IMR-90 (cell line): ENCODE results near the gene TNRC6A. TPM values are rescaled to one million over a fixed set of nuclear protein-coding genes. Genes with fewer than 3 reads are reported as not detected.

ENCODE experiments used
- ATAC-seq: fragments of 200-7000 bp; cut with Tn5 transposase; 2 replicates; pipeline ENCODE4 v1.9.1; 2020; ENCODE audit warnings: low read depth, mild to moderate bottlenecking, moderate library complexity
- BruUV-seq: library from RNA; stranded (reverse); fragments of 400-500 nt; replicated peaks from 2 replicates; lab custom pipeline; 2021; lab: Mats Ljungman, UMichigan
- CTCF ChIA-PET: fragments of 300-600 bp; formaldehyde crosslinking; extraction: SDS; loops from one replicate; lab custom pipeline; 2021; ENCODE audit warnings: antibody characterized with exemption; lab: Yijun Ruan, JAX
- POLR2A ChIA-PET: fragments of 300-600 bp; sonication (Branson Sonifier 250); formaldehyde crosslinking; loops from one replicate; lab custom pipeline; 2022; ENCODE audit warnings: antibody characterized with exemption; ENCODE audit not compliant: unreplicated experiment; lab: Charles Lee
- DNase-seq: peaks from one replicate; pipeline ENCODE4 v3.0.0; 2013
- H2AFZ ChIP-seq: replicated peaks from 2 replicates; pipeline ENCODE3; 2013; ENCODE audit warnings: low read length, mild to moderate bottlenecking; ENCODE audit not compliant: poor library complexity
- H2AK5ac ChIP-seq: 2 replicates; pipeline ENCODE4 v1.6.1; 2013; ENCODE audit warnings: low read depth, low read length, inconsistent platforms
- H2AK9ac ChIP-seq: replicated peaks from 2 replicates; pipeline ENCODE3; 2013; ENCODE audit warnings: mild to moderate bottlenecking, low read depth, low read length, moderate library complexity; ENCODE audit not compliant: poor library complexity
- H2BK120ac ChIP-seq: 2 replicates; pipeline ENCODE4 v1.6.1; 2013; ENCODE audit warnings: low read depth, low read length, inconsistent platforms
- H2BK15ac ChIP-seq: 3 replicates; pipeline ENCODE4 v1.6.1; 2013; ENCODE audit warnings: low read depth, low read length, inconsistent platforms
- H2BK20ac ChIP-seq: 2 replicates; pipeline ENCODE4 v1.6.1; 2013; ENCODE audit warnings: low read depth, mild to moderate bottlenecking, inconsistent platforms, low read length, moderate library complexity
- H2BK5ac ChIP-seq: 2 replicates; pipeline ENCODE4 v1.6.1; 2013; ENCODE audit warnings: mild to moderate bottlenecking, low read depth, low read length, inconsistent platforms; ENCODE audit not compliant: poor library complexity, severe bottlenecking
- H3K14ac ChIP-seq: replicated peaks from 2 replicates; pipeline ENCODE4 v1.6.1; 2013; ENCODE audit warnings: low read depth, low read length, inconsistent platforms
- H3K18ac ChIP-seq: 2 replicates; pipeline ENCODE4 v1.6.1; 2013; ENCODE audit warnings: low read depth, low read length, control low read depth
- H3K23ac ChIP-seq: 2 replicates; pipeline ENCODE4 v1.6.1; 2013; ENCODE audit warnings: low read depth, low read length, inconsistent platforms
- H3K27ac ChIP-seq: 2 replicates; pipeline ENCODE4 v1.5.1; 2013; ENCODE audit warnings: mild to moderate bottlenecking, control low read depth, low read length; ENCODE audit not compliant: insufficient read depth
- H3K27me3 ChIP-seq: 2 replicates; pipeline ENCODE4 v1.6.1; 2013; ENCODE audit warnings: low read length; ENCODE audit not compliant: control insufficient read depth, insufficient read depth
- H3K36me3 ChIP-seq: 2 replicates; pipeline ENCODE4 v1.6.1; 2013; ENCODE audit warnings: low read length, mixed read lengths; ENCODE audit not compliant: control insufficient read depth, insufficient read depth
- H3K4ac ChIP-seq: 2 replicates; pipeline ENCODE4 v1.6.1; 2013; ENCODE audit warnings: low read depth, low read length, inconsistent platforms
- H3K4me1 ChIP-seq: 2 replicates; pipeline ENCODE4 v1.6.1; 2013; ENCODE audit warnings: low read length, mixed read lengths; ENCODE audit not compliant: control insufficient read depth, insufficient read depth
- H3K4me2 ChIP-seq: 2 replicates; pipeline ENCODE4 v1.6.1; 2013; ENCODE audit warnings: low read depth, mild to moderate bottlenecking, control low read depth, low read length, moderate library complexity
- H3K4me3 ChIP-seq: 2 replicates; pipeline ENCODE4 v1.5.1; 2013; ENCODE audit warnings: low read depth, mild to moderate bottlenecking, control low read depth, low read length, moderate library complexity; ENCODE audit not compliant: insufficient read depth
- H3K56ac ChIP-seq: 2 replicates; pipeline ENCODE4 v1.6.1; 2013; ENCODE audit warnings: low read length, inconsistent platforms; ENCODE audit not compliant: insufficient read depth; ENCODE audit errors: extremely low read depth
- H3K79me1 ChIP-seq, 2 experiments: 2 replicates each; pipeline ENCODE4 v1.6.1; 2013; ENCODE audit warnings: low read length in 2 of 2, inconsistent platforms in 1 of 2, low read depth in 1 of 2
- H3K9ac ChIP-seq: 2 replicates; pipeline ENCODE4 v1.6.1; 2013; ENCODE audit warnings: low read depth, low read length, control low read depth
- H3K9me1 ChIP-seq: 2 replicates; pipeline ENCODE4 v1.6.1; 2013; ENCODE audit warnings: low read length, inconsistent platforms; ENCODE audit not compliant: insufficient read depth
- H3K9me3 ChIP-seq: 2 replicates; pipeline ENCODE4 v1.6.1; 2013; ENCODE audit warnings: low read length; ENCODE audit not compliant: control insufficient read depth, insufficient read depth
- H4K20me1 ChIP-seq: 2 replicates; pipeline ENCODE4 v1.6.1; 2013; ENCODE audit warnings: low read length, inconsistent platforms; ENCODE audit not compliant: insufficient read depth
- H4K5ac ChIP-seq: 2 replicates; pipeline ENCODE4 v1.6.1; 2013; ENCODE audit warnings: mild to moderate bottlenecking, low read depth, low read length, control low read depth
- H4K8ac ChIP-seq, 2 experiments: 2 replicates each; pipeline ENCODE4 v1.6.1; 2013; ENCODE audit warnings: low read depth in 2 of 2, low read length in 2 of 2, control low read depth in 1 of 2, inconsistent platforms in 1 of 2
- H4K91ac ChIP-seq: 2 replicates; pipeline ENCODE4 v1.6.1; 2013; ENCODE audit warnings: low read depth, low read length, inconsistent platforms; ENCODE audit not compliant: insufficient read depth
- BHLHE40 ChIP-seq: fragments of 150-350 bp; IDR thresholded peaks from 2 replicates; pipeline ENCODE4 v1.6.1; 2016; ENCODE audit warnings: mild to moderate bottlenecking, low read depth, low read length
- CEBPB ChIP-seq: IDR thresholded peaks from 2 replicates; pipeline ENCODE4 v1.6.1; 2012; ENCODE audit warnings: low read depth, low read length, improper control_type of control experiment
- CHD1 ChIP-seq: IDR thresholded peaks from 2 replicates; pipeline ENCODE4 v1.6.1; 2012; ENCODE audit warnings: low read depth, low read length, improper control_type of control experiment
- ELK1 ChIP-seq: fragments of 150-350 bp; IDR thresholded peaks from 2 replicates; pipeline ENCODE4 v1.6.1; 2016; ENCODE audit warnings: low read depth, mild to moderate bottlenecking, low read length, moderate library complexity, borderline replicate concordance
- FOS ChIP-seq: fragments of 150-350 bp; IDR thresholded peaks from 2 replicates; pipeline ENCODE4 v1.6.1; 2016; ENCODE audit warnings: low read depth, low read length
- MAFK ChIP-seq: IDR thresholded peaks from 2 replicates; pipeline ENCODE4 v1.6.1; 2012; ENCODE audit warnings: low read depth, low read length, improper control_type of control experiment
- MAZ ChIP-seq: IDR thresholded peaks from 2 replicates; pipeline ENCODE4 v1.6.1; 2012; ENCODE audit warnings: low read depth, mild to moderate bottlenecking, low read length, improper control_type of control experiment, moderate library complexity, borderline replicate concordance
- MXI1 ChIP-seq: IDR thresholded peaks from 2 replicates; pipeline ENCODE4 v1.6.1; 2012; ENCODE audit warnings: low read depth, mild to moderate bottlenecking, low read length, moderate library complexity, borderline replicate concordance
- NFE2L2 ChIP-seq: fragments of 150-350 bp; IDR thresholded peaks from 2 replicates; pipeline ENCODE4 v1.6.1; 2016; ENCODE audit warnings: low read depth, mild to moderate bottlenecking, low read length
- POLR2A ChIP-seq: IDR thresholded peaks from 2 replicates; pipeline ENCODE4 v1.6.1; 2012; ENCODE audit warnings: mild to moderate bottlenecking, low read depth, low read length
- RAD21 ChIP-seq: IDR thresholded peaks from 2 replicates; pipeline ENCODE4 v1.6.1; 2012; ENCODE audit warnings: low read length, improper control_type of control experiment
- RCOR1 ChIP-seq: IDR thresholded peaks from 2 replicates; pipeline ENCODE4 v1.6.1; 2012; ENCODE audit warnings: mild to moderate bottlenecking, low read length, improper control_type of control experiment; ENCODE audit not compliant: insufficient replicate concordance
- RFX5 ChIP-seq: IDR thresholded peaks from 2 replicates; pipeline ENCODE4 v1.8.0; 2012; ENCODE audit warnings: low read depth, mild to moderate bottlenecking, low read length, moderate library complexity
- SMC3 ChIP-seq: fragments of 150-350 bp; IDR thresholded peaks from 2 replicates; pipeline ENCODE4 v1.6.1; 2016; ENCODE audit warnings: low read depth, mild to moderate bottlenecking, antibody characterized with exemption, low read length, moderate library complexity
- WGBS, 2 experiments: methylation state at CpG; one replicate each; pipeline versions ENCODE4 v1.1.5 to v1.1.7; 2013; ENCODE audit warnings: missing lambda C conversion rate in 2 of 2; ENCODE audit not compliant: insufficient read length in 1 of 2; ENCODE audit errors: extremely low coverage in 2 of 2; 5-methylcytosine and 5-hydroxymethylcytosine counted together
- dilution Hi-C: fragments of 300-500 bp; cut with HindIII; formaldehyde crosslinking; loops from one replicate; pipeline ENCODE4 v1.14.3; 2018; ENCODE audit warnings: low sequenced_read_pairs; ENCODE audit not compliant: unreplicated experiment
- in situ Hi-C: fragments of 300-500 bp; cut with MboI; formaldehyde crosslinking; loops from 3 replicates; pipeline ENCODE4 v1.14.3; 2019; ENCODE audit warnings: low sequenced_read_pairs, inconsistent platforms, mixed read lengths
- intact Hi-C: fragments of 100-400 bp; cut with micrococcal nuclease; formaldehyde crosslinking; loops from 2 replicates; pipeline ENCODE4 v1.10.0; 2022
- polyA plus RNA-seq, 3 experiments: library from polyadenylated mRNA; depleted of rRNA; stranded (reverse); fragments of >200 nt; gene quantifications; 2 replicates each; pipeline ENCODE4 v1.2.3, GENCODE V29; 2012; ENCODE audit warnings: low replicate concordance in 1 of 3
- total RNA-seq: library from RNA; depleted of rRNA; stranded (reverse); fragments of >200 nt; gene quantifications from 2 replicates; pipeline ENCODE4 v1.2.3, GENCODE V29; 2012
- TF ChIP-seq, protein P1 (sequence below): fragments of 150-350 bp; IDR thresholded peaks from 2 replicates; pipeline ENCODE4 v1.6.1; 2017; ENCODE audit warnings: mild to moderate bottlenecking, antibody characterized with exemption, low read length, low read depth
- TF ChIP-seq, protein P2 (sequence below): conservative IDR thresholded peaks from 2 replicates; pipeline ENCODE4 v1.5.1; 2012; ENCODE audit warnings: mild to moderate bottlenecking, low read depth, low read length, improper control_type of control experiment

Gene TNRC6A
- total and polyA plus RNA-seq, 2 of the 4 experiments (the other 2 are of a cell fraction) = 32.4 to 42.3 TPM

GRCh38 chr16:24699151-24699723 lies 30.2 kb upstream of the TNRC6A start:
- intact Hi-C loops = no loop called here
- POLR2A ChIA-PET = interaction anchor here (0.6 kb wide), 1 partner anchor 35 kb away, joined by 3 read pairs; no protein-coding TSS in a partner anchor
- H3K9me3 ChIP-seq = no peaks in the 10 kb centered on the region; the same call in 1 of the 2 replicates
- H3K56ac ChIP-seq = no peak overlapping the region
- H2BK15ac ChIP-seq = peak overlapping the region; percentile 83; the same call in 1 of the 3 replicates
- H3K4me3 ChIP-seq = no peak overlapping the region
- DNase-seq (no peak), ATAC-seq (no peak)
- no peak overlapping the region for H2AK9ac ChIP-seq
- H2BK20ac ChIP-seq = peak overlapping the region; percentile 65; the same call in 1 of the 2 replicates
- in situ Hi-C loops = no loop called here
- peaks cover 6% of the 10 kb centered on the region for H3K9me1 ChIP-seq
- no peak overlapping the region for H3K18ac ChIP-seq
- H3K79me1 ChIP-seq = peaks cover 0 to 6% of the 10 kb centered on the region in 2 experiments; a peak in 2 of 4 replicates
- H4K91ac ChIP-seq = peak overlapping the region; percentile 14; the same call in 1 of the 2 replicates
- H2AK5ac ChIP-seq = peak overlapping the region; percentile 54; the same call in 1 of the 2 replicates
- H3K4me2 ChIP-seq = no peak overlapping the region
- no peaks in the 10 kb centered on the region for H3K27me3 ChIP-seq
- no peak overlapping the region for H3K14ac ChIP-seq
- peaks cover 10% of the 10 kb centered on the region for H3K4me1 ChIP-seq
- CTCF ChIA-PET = no interaction called here
- H4K20me1 ChIP-seq = no peaks in the 10 kb centered on the region
- no peak for TF ChIP-seq RFX5
- no peak for TF ChIP-seq POLR2A
- TF ChIP-seq MXI1 = no peak
- no peak for TF ChIP-seq CHD1
- TF ChIP-seq, protein P1, sequence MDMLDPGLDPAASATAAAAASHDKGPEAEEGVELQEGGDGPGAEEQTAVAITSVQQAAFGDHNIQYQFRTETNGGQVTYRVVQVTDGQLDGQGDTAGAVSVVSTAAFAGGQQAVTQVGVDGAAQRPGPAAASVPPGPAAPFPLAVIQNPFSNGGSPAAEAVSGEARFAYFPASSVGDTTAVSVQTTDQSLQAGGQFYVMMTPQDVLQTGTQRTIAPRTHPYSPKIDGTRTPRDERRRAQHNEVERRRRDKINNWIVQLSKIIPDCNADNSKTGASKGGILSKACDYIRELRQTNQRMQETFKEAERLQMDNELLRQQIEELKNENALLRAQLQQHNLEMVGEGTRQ = no peak
- TF ChIP-seq RCOR1 = no peak
- no peak for TF ChIP-seq RAD21
- no peak for TF ChIP-seq MAFK
- TF ChIP-seq ELK1 = no peak
- TF ChIP-seq CEBPB = no peak
- TF ChIP-seq, protein P2, sequence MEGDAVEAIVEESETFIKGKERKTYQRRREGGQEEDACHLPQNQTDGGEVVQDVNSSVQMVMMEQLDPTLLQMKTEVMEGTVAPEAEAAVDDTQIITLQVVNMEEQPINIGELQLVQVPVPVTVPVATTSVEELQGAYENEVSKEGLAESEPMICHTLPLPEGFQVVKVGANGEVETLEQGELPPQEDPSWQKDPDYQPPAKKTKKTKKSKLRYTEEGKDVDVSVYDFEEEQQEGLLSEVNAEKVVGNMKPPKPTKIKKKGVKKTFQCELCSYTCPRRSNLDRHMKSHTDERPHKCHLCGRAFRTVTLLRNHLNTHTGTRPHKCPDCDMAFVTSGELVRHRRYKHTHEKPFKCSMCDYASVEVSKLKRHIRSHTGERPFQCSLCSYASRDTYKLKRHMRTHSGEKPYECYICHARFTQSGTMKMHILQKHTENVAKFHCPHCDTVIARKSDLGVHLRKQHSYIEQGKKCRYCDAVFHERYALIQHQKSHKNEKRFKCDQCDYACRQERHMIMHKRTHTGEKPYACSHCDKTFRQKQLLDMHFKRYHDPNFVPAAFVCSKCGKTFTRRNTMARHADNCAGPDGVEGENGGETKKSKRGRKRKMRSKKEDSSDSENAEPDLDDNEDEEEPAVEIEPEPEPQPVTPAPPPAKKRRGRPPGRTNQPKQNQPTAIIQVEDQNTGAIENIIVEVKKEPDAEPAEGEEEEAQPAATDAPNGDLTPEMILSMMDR = no peak
- no peak for TF ChIP-seq SMC3
- no peak for TF ChIP-seq MAZ
- TF ChIP-seq BHLHE40 = no peak
- TF ChIP-seq FOS = no peak
- TF ChIP-seq NFE2L2 = no peak
- peak overlapping the region; percentile 59 for H2BK120ac ChIP-seq
- H2AFZ ChIP-seq = no peak overlapping the region
- dilution Hi-C loops = no loop called here
- no peak overlapping the region for H3K9ac ChIP-seq
- no TSS peak for BruUV-seq
- H3K36me3 ChIP-seq = no peaks in the 10 kb centered on the region
- H4K8ac ChIP-seq = no peak overlapping the region
- H3K23ac ChIP-seq = no peak overlapping the region; the same call in 1 of the 2 replicates
- H4K5ac ChIP-seq = no peak overlapping the region
- WGBS, 2 experiments = no CpG with 5 or more reads among the region's 7 CpGs
- no peak overlapping the region for H2BK5ac ChIP-seq
- H3K4ac ChIP-seq = peak overlapping the region; percentile 26; the same call in 1 of the 2 replicates
- no peak overlapping the region for H3K27ac ChIP-seq
